ENCODE data around the gene SEPTIN10. TPM values are rescaled to one million over a fixed set of nuclear protein-coding genes. Genes with fewer than 3 reads are reported as not detected.

The SEPTIN10 gene
- 30.3 to 58.1 TPM (median 40.2 TPM) in 5 replicates for total RNA-seq (2022; extraction: Qiagen RNA extraction)

GRCh38 chr2:109613922-109614714 is at the start of gene SEPTIN10, which contains the start of gene SOWAHC:
Gene SEPTIN10 (minus strand): TSS chr2:109613966. CDS start chr2:109613827, 139 bp downstream.
Gene SOWAHC (plus strand): TSS chr2:109614364. CDS start chr2:109614490, 126 bp downstream.

Other genes starting within 250 kb of the SEPTIN10 start
- gene SOWAHC, start 398 bp upstream of the SEPTIN10 start, total RNA-seq (2022; extraction: Qiagen RNA extraction): 7.3 to 10.0 TPM (median 8.9 TPM) in 5 replicates
- gene RGPD5, start 180.3 kb upstream of the SEPTIN10 start, total RNA-seq (2022; extraction: Qiagen RNA extraction): 3.0 to 8.2 TPM (median 6.4 TPM) in 5 replicates

Data from A549 treated with Hydrocortisone at 1 μM for 4 hours (cell line).